MCF 10A (cell line): Measurements from ENCODE around the gene MT1A. TPM values are rescaled to one million over a fixed set of nuclear protein-coding genes. Genes with fewer than 3 reads are reported as not detected.

Experiments
- BruUV-seq: library from RNA; stranded (reverse); fragments of 400-500 nt; replicated peaks from 2 replicates; lab custom pipeline; 2021; lab: Mats Ljungman, UMichigan
- CTCF ChIA-PET: fragments of 300-600 bp; sonication (Branson Sonifier 250); formaldehyde crosslinking; extraction: SDS; loops from one replicate; lab custom pipeline; 2021; ENCODE audit warnings: antibody characterized with exemption, inconsistent platforms; lab: Yijun Ruan, JAX
- POLR2A ChIA-PET: fragments of 300-600, 350-650 bp; sonication (Branson Sonifier 250); formaldehyde crosslinking; extraction: SDS; loops from one replicate; lab custom pipeline; 2020; ENCODE audit warnings: antibody characterized with exemption, inconsistent platforms; lab: Yijun Ruan, JAX
- DNase-seq: peaks from one replicate; pipeline ENCODE4 v3.0.0-alpha.2; 2018; ENCODE audit not compliant: unreplicated experiment
- H3K27ac Mint-ChIP-seq: one replicate; pipeline ENCODE4 v1.8.0; 2022; ENCODE audit warnings: mild to moderate bottlenecking, low read depth, mixed read lengths; ENCODE audit not compliant: unreplicated experiment
- H3K27me3 Mint-ChIP-seq: one replicate; pipeline ENCODE4 v1.8.0; 2022; ENCODE audit warnings: mixed read lengths; ENCODE audit not compliant: insufficient read depth, unreplicated experiment
- H3K36me3 Mint-ChIP-seq: one replicate; pipeline ENCODE4 v1.8.0; 2022; ENCODE audit warnings: mild to moderate bottlenecking, moderate library complexity, mixed read lengths; ENCODE audit not compliant: insufficient read depth, unreplicated experiment
- H3K4me1 Mint-ChIP-seq: one replicate; pipeline ENCODE4 v1.8.0; 2022; ENCODE audit warnings: mixed read lengths; ENCODE audit not compliant: insufficient read depth, unreplicated experiment
- H3K4me3 Mint-ChIP-seq: one replicate; pipeline ENCODE4 v1.8.0; 2022; ENCODE audit warnings: mild to moderate bottlenecking, moderate library complexity, mixed read lengths; ENCODE audit not compliant: unreplicated experiment
- H3K9me3 Mint-ChIP-seq: one replicate; pipeline ENCODE4 v1.8.0; 2022; ENCODE audit warnings: mixed read lengths; ENCODE audit not compliant: unreplicated experiment
- CTCF ChIP-seq: fragments of 200-600 bp; IDR thresholded peaks from one replicate; pipeline ENCODE4 v1.8.0; 2022; ENCODE audit warnings: antibody characterized with exemption, mild to moderate bottlenecking; ENCODE audit not compliant: unreplicated experiment
- intact Hi-C: fragments of 100-400 bp; cut with micrococcal nuclease; formaldehyde crosslinking; loops from 2 replicates; pipeline ENCODE4 v1.14.1; 2022
- total RNA-seq: library from RNA; stranded (reverse); gene quantifications from 2 replicates; pipeline ENCODE4 v1.2.3, GENCODE V29; 2022

The MT1A gene
- total RNA-seq, 1 experiment from 2014 or later: not detected

- DNase-seq: no peak
- no peak for TF ChIP-seq CTCF
- intact Hi-C loops: no loop called here
- peaks cover 5% of the 10 kb centered on the region for H3K36me3 Mint-ChIP-seq
- H3K4me3 Mint-ChIP-seq: no peak overlapping the region
- H3K9me3 Mint-ChIP-seq: no peaks in the 10 kb centered on the region
- BruUV-seq: no TSS peak
- no peaks in the 10 kb centered on the region for H3K27me3 Mint-ChIP-seq
- POLR2A ChIA-PET: interaction anchor here (1.8 kb wide), 1 partner anchor 15 kb away, joined by 6 read pairs; no protein-coding TSS in a partner anchor
- CTCF ChIA-PET: interaction anchor here (0.6 to 2.3 kb wide), 6 partner anchors 9 to 339 kb away, joined by 3 to 14 read pairs (median 4); no protein-coding TSS in a partner anchor
- no peak overlapping the region for H3K27ac Mint-ChIP-seq
- H3K4me1 Mint-ChIP-seq: no peaks in the 10 kb centered on the region
Measured at GRCh38 chr16:56591377-56592060, 46.9 kb upstream of the MT1A start.

- TF ChIP-seq CTCF: no peak
- POLR2A ChIA-PET: no interaction called here
- no peaks in the 10 kb centered on the region for H3K27me3 Mint-ChIP-seq
- intact Hi-C loops: no loop called here
- no peak overlapping the region for H3K4me3 Mint-ChIP-seq
- no peak for DNase-seq
- peaks cover 5% of the 10 kb centered on the region for H3K36me3 Mint-ChIP-seq
- CTCF ChIA-PET: interaction anchor here (0.7 to 1.1 kb wide), 4 partner anchors 79 to 108 kb away, joined by 3 to 4 read pairs (median 4); no protein-coding TSS in a partner anchor
- BruUV-seq: no TSS peak
- no peaks in the 10 kb centered on the region for H3K4me1 Mint-ChIP-seq
- H3K9me3 Mint-ChIP-seq: peaks cover 9% of the 10 kb centered on the region
- no peak overlapping the region for H3K27ac Mint-ChIP-seq
Measured at GRCh38 chr16:56593573-56594291, 44.7 kb upstream of the MT1A start.

GRCh38 chr16:56594292-56594619 is 44.2 kb upstream of the MT1A start:
- Mint-ChIP-seq H3K27me3 (no peaks in the 10 kb centered on the region), H3K36me3 (peaks cover 5% of the 10 kb centered on the region), H3K9me3 (peaks cover 9% of the 10 kb centered on the region), H3K27ac (no peak overlapping the region), H3K4me1 (no peaks in the 10 kb centered on the region), H3K4me3 (no peak overlapping the region)
- no peak for DNase-seq
- BruUV-seq: no TSS peak
- ChIA-PET POLR2A (no interaction called here), CTCF (interaction anchor here (0.9 to 1.1 kb wide), 3 partner anchors 80 to 108 kb away, joined by 3 to 4 read pairs (median 3); no protein-coding TSS in a partner anchor)
- no peak for TF ChIP-seq CTCF
- intact Hi-C loops: no loop called here

GRCh38 chr16:56600398-56600999 is 38.0 kb upstream of the MT1A start:
- intact Hi-C loops: loop anchor here (1.0 kb wide), 3 partner anchors 23 to 102 kb away; no protein-coding TSS in a partner anchor
- POLR2A ChIA-PET: interaction anchor here (0.6 to 1.8 kb wide), 9 partner anchors 10 to 656 kb away, joined by 3 to 8 read pairs (median 4); partner anchors contain the start of gene MT1E
- Mint-ChIP-seq H3K27me3 (no peaks in the 10 kb centered on the region), H3K27ac (no peak overlapping the region), H3K36me3 (peaks cover 3% of the 10 kb centered on the region), H3K9me3 (peaks cover 9% of the 10 kb centered on the region), H3K4me3 (no peak overlapping the region), H3K4me1 (peaks cover 14% of the 10 kb centered on the region)
- DNase-seq: peak; percentile 81
- BruUV-seq: no TSS peak
- TF ChIP-seq CTCF: peak; percentile 71
- CTCF ChIA-PET: interaction anchor here (0.5 to 7.2 kb wide), 33 partner anchors 8 to 268 kb away, joined by 3 to 105 read pairs (median 4); partner anchors contain the start of gene MT2A
